Measurements from ENCODE around the gene GRWD1. TPM values are rescaled to one million over a fixed set of nuclear protein-coding genes. Genes with fewer than 3 reads are reported as not detected.

The GRWD1 gene
- total RNA-seq, 1 donor from 2014 or later, result 38.4 TPM

DNA sequence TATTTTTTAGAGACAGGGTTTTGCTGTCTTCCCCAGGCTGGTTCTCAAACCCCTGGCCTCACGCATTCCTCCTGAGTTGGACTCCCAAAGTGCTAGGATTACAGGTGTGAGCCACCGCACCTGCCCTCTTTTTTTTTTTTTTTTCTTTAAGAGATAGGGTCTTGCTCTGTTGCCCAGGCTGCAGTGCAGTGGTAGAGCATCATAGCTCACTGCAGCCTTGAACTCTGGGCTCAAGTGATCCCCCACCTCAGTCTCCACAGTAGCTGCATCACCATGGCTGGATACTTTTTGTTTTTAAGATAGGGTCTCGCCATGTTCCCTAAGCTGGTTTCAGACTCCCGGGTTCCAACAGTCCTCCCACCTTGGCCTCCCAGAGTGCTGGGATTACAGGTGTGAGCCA lies 11.1 kb downstream of the GRWD1 start:
- peaks cover 2% of the 10 kb centered on the region for H3K4me1 Mint-ChIP-seq (ENCODE audit: unreplicated experiment)
- H3K4me3 Mint-ChIP-seq (ENCODE audit: unreplicated experiment), result no peak overlapping the region
- no peak overlapping the region for H3K27ac Mint-ChIP-seq (ENCODE audit: unreplicated experiment)
- DNase-seq (ENCODE audit: extremely low spot score, unreplicated experiment), result no peak
- peaks cover 14% of the 10 kb centered on the region for H3K36me3 Mint-ChIP-seq (ENCODE audit: unreplicated experiment)
- no peaks in the 10 kb centered on the region for H3K27me3 Mint-ChIP-seq (ENCODE audit: unreplicated experiment)
- no peaks in the 10 kb centered on the region for H3K9me3 Mint-ChIP-seq (ENCODE audit: unreplicated experiment)
- TF ChIP-seq, protein P1, sequence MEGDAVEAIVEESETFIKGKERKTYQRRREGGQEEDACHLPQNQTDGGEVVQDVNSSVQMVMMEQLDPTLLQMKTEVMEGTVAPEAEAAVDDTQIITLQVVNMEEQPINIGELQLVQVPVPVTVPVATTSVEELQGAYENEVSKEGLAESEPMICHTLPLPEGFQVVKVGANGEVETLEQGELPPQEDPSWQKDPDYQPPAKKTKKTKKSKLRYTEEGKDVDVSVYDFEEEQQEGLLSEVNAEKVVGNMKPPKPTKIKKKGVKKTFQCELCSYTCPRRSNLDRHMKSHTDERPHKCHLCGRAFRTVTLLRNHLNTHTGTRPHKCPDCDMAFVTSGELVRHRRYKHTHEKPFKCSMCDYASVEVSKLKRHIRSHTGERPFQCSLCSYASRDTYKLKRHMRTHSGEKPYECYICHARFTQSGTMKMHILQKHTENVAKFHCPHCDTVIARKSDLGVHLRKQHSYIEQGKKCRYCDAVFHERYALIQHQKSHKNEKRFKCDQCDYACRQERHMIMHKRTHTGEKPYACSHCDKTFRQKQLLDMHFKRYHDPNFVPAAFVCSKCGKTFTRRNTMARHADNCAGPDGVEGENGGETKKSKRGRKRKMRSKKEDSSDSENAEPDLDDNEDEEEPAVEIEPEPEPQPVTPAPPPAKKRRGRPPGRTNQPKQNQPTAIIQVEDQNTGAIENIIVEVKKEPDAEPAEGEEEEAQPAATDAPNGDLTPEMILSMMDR (IDR thresholded peaks at IDR 0.05), result no peak

DNA sequence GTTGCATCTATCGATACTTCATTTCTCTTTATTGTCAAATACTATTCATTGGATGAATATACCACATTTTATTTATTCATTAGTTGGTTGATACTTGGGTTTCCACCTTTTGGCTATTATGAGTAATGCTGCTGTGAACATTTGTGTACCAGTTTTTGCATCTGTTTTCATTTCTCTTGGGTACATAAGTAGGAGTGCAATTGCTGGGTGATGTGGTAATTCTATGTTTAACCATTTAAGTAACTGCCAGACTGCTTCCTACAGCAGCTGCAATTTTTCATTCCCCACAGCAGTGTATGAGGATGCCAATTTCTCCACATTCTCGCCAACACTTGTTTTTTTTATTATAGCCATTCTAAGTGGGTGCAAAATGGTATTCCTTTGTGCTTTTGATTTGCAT lies 12.2 kb downstream of the GRWD1 start:
- TF ChIP-seq, protein P1 (IDR thresholded peaks at IDR 0.05), result no peak
- H3K4me3 Mint-ChIP-seq (ENCODE audit: unreplicated experiment), result no peak overlapping the region
- peaks cover 12% of the 10 kb centered on the region for H3K36me3 Mint-ChIP-seq (ENCODE audit: unreplicated experiment)
- H3K27me3 Mint-ChIP-seq (ENCODE audit: unreplicated experiment), result no peaks in the 10 kb centered on the region
- H3K27ac Mint-ChIP-seq (ENCODE audit: unreplicated experiment), result no peak overlapping the region
- DNase-seq (ENCODE audit: extremely low spot score, unreplicated experiment), result no peak
- peaks cover 2% of the 10 kb centered on the region for H3K4me1 Mint-ChIP-seq (ENCODE audit: unreplicated experiment)
- H3K9me3 Mint-ChIP-seq (ENCODE audit: unreplicated experiment), result no peaks in the 10 kb centered on the region

DNA sequence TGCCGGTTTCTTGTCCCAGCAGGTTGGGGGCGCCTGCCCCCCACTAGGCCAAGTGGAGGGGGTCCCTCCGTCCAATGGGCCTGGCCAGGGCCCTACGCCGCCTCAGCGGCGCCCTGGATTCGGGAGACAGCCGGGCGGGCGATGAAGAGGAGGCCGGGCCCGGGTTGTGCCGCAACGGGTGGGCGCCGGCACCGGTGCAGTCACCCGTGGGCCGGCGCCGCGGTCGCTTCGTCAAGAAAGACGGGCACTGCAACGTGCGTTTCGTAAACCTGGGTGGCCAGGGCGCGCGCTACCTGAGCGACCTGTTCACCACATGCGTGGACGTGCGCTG lies 15.8 kb downstream of the GRWD1 start:
- no peaks in the 10 kb centered on the region for H3K27me3 Mint-ChIP-seq (ENCODE audit: unreplicated experiment)
- DNase-seq (ENCODE audit: extremely low spot score, unreplicated experiment), result no peak
- TF ChIP-seq, protein P1 (IDR thresholded peaks at IDR 0.05), result no peak
- no peaks in the 10 kb centered on the region for H3K4me1 Mint-ChIP-seq (ENCODE audit: unreplicated experiment)
- no peak overlapping the region for H3K4me3 Mint-ChIP-seq (ENCODE audit: unreplicated experiment)
- no peak overlapping the region for H3K27ac Mint-ChIP-seq (ENCODE audit: unreplicated experiment)
- H3K36me3 Mint-ChIP-seq (ENCODE audit: unreplicated experiment), result peaks cover 6% of the 10 kb centered on the region
- H3K9me3 Mint-ChIP-seq (ENCODE audit: unreplicated experiment), result no peaks in the 10 kb centered on the region

DNA sequence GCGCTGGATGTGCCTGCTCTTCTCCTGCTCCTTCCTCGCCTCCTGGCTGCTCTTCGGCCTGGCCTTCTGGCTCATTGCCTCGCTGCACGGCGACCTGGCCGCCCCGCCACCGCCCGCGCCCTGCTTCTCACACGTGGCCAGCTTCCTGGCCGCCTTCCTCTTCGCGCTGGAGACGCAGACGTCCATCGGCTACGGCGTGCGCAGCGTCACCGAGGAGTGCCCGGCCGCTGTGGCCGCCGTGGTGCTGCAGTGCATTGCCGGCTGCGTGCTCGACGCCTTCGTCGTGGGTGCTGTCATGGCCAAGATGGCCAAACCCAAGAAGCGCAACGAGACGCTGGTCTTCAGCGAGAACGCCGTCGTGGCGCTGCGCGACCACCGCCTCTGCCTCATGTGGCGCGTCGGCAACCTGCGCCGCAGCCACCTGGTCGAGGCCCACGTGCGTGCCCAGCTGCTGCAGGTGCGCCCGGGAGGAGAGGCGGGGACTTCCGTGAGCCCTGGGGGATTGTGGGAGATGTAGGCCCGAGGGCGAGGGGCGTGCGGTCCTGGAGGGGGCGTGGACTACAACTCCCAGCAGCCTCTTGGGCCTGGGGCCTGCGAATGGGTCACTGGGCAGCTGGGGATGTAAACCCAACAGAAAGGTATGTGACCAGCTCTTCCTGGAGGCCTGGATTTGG lies 16.3 kb downstream of the GRWD1 start:
- TF ChIP-seq, protein P1 (IDR thresholded peaks at IDR 0.05), result no peak
- no peak overlapping the region for H3K27ac Mint-ChIP-seq (ENCODE audit: unreplicated experiment)
- H3K27me3 Mint-ChIP-seq (ENCODE audit: unreplicated experiment), result no peaks in the 10 kb centered on the region
- H3K4me1 Mint-ChIP-seq (ENCODE audit: unreplicated experiment), result no peaks in the 10 kb centered on the region
- peaks cover 5% of the 10 kb centered on the region for H3K36me3 Mint-ChIP-seq (ENCODE audit: unreplicated experiment)
- no peak for DNase-seq (ENCODE audit: extremely low spot score, unreplicated experiment)
- H3K9me3 Mint-ChIP-seq (ENCODE audit: unreplicated experiment), result no peaks in the 10 kb centered on the region
- H3K4me3 Mint-ChIP-seq (ENCODE audit: unreplicated experiment), result no peak overlapping the region

DNA sequence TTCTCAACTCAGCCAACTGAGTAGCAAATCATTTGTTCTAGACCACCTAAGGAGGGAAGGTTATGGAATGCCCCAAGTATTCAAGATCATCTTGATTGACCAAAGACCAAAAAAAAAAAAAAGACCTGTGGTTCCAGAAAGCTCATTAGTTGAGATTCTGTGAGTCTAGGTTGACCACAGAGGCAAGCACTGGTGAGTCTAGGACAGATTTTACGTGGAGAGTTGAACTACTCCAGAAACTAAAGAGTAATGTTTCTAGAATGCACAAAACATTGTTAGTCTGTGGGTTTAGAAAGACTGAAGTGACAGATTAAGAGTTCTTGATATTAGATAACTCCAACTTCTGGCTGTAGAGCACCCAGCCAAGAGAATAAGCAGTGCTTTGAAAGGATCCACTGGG lies 19.4 kb downstream of the GRWD1 start:
- H3K4me3 Mint-ChIP-seq (ENCODE audit: unreplicated experiment), result no peak overlapping the region
- H3K9me3 Mint-ChIP-seq (ENCODE audit: unreplicated experiment), result no peaks in the 10 kb centered on the region
- no peak overlapping the region for H3K27ac Mint-ChIP-seq (ENCODE audit: unreplicated experiment)
- no peak for DNase-seq (ENCODE audit: extremely low spot score, unreplicated experiment)
- H3K27me3 Mint-ChIP-seq (ENCODE audit: unreplicated experiment), result no peaks in the 10 kb centered on the region
- TF ChIP-seq, protein P1 (IDR thresholded peaks at IDR 0.05), result no peak
- H3K4me1 Mint-ChIP-seq (ENCODE audit: unreplicated experiment), result peaks cover 14% of the 10 kb centered on the region
- peaks cover 3% of the 10 kb centered on the region for H3K36me3 Mint-ChIP-seq (ENCODE audit: unreplicated experiment)
